Kidney tubule cell (primary cell): Measurements from ENCODE around the gene UBE2I.
"Not testable (repeated sequence)": the region's sequence is repeated elsewhere in the genome, so short reads cannot be mapped to it uniquely, and the experiment has no call there.

Experiments
- DNase-seq: peaks from one replicate; pipeline ENCODE4 v3.0.0-alpha.2; 2018; ENCODE audit warnings: low spot score

The UBE2I gene

GRCh38 chr16:1308977-1309885, at the start of gene UBE2I:
Gene UBE2I, plus strand, starts transcription at chr16:1309636. Its CDS starts 4,395 bp downstream, at chr16:1314031.
- DNase-seq, result peak; percentile 98

- DNase-seq, result no peak
Observed at GRCh38 chr16:1259760-1260068, 49.7 kb upstream of the UBE2I start.

- DNase-seq, result no peak
Observed at GRCh38 chr16:1260101-1260680, 49.2 kb upstream of the UBE2I start.

- peak; percentile 49 for DNase-seq
Observed at GRCh38 chr16:1261131-1261892, 48.1 kb upstream of the UBE2I start.

- DNase-seq, result no peak
Observed at GRCh38 chr16:1262210-1262845, 47.1 kb upstream of the UBE2I start.

GRCh38 chr16:1262846-1263221, 46.6 kb upstream of the UBE2I start:
- DNase-seq, result no peak

GRCh38 chr16:1263591-1264344, 45.7 kb upstream of the UBE2I start:
- no peak for DNase-seq

- no peak for DNase-seq
Observed at GRCh38 chr16:1264345-1265089, 44.9 kb upstream of the UBE2I start.

- DNase-seq, result no peak
Observed at GRCh38 chr16:1265090-1265630, 44.3 kb upstream of the UBE2I start.

GRCh38 chr16:1265826-1266225, 43.6 kb upstream of the UBE2I start:
- DNase-seq, result no peak

- not testable (repeated sequence) for DNase-seq
Observed at GRCh38 chr16:1269418-1269817, 40.0 kb upstream of the UBE2I start.

GRCh38 chr16:1271380-1271723, 38.1 kb upstream of the UBE2I start:
- no peak for DNase-seq

GRCh38 chr16:1271724-1272413, 37.6 kb upstream of the UBE2I start:
- DNase-seq, result peak; percentile 27

GRCh38 chr16:1272453-1273198, 36.8 kb upstream of the UBE2I start:
- DNase-seq, result no peak

- DNase-seq, result no peak
Observed at GRCh38 chr16:1273816-1274215, 35.6 kb upstream of the UBE2I start.

GRCh38 chr16:1274767-1275166, 34.7 kb upstream of the UBE2I start:
- DNase-seq, result no peak

GRCh38 chr16:1275791-1276579, 33.5 kb upstream of the UBE2I start:
- DNase-seq, result no peak

GRCh38 chr16:1276580-1276878, 32.9 kb upstream of the UBE2I start:
- DNase-seq, result no peak

- DNase-seq, result no peak
Observed at GRCh38 chr16:1277151-1277598, 32.3 kb upstream of the UBE2I start.
